B cell (primary cell): ENCODE measurements around the gene VASN. TPM values are rescaled to one million over a fixed set of nuclear protein-coding genes. Genes with fewer than 3 reads are reported as not detected.

Experiments used
- ATAC-seq: fragments of 200-7000 bp; cut with Tn5 transposase; one replicate; pipeline ENCODE4 v1.10.0; 2021; ENCODE audit warnings: low read depth, mild to moderate bottlenecking, moderate number of reproducible peaks, moderate library complexity
- CTCF ChIA-PET: fragments of 350-600 bp; sonication (Branson Sonifier 250); formaldehyde crosslinking; loops from one replicate; lab custom pipeline; 2021; ENCODE audit warnings: antibody characterized with exemption, inconsistent platforms; lab: Charles Lee
- POLR2A ChIA-PET: fragments of 350-600 bp; sonication (Branson Sonifier 250); formaldehyde crosslinking; loops from one replicate; lab custom pipeline; 2021; ENCODE audit warnings: antibody characterized with exemption; lab: Charles Lee
- DNase-seq: peaks from one replicate; pipeline ENCODE4 v3.0.0; 2013
- H2AFZ ChIP-seq: 2 replicates; pipeline ENCODE4 v1.6.1; 2012; ENCODE audit warnings: mild to moderate bottlenecking, low read depth, low read length; ENCODE audit not compliant: insufficient read depth, poor library complexity, severe bottlenecking
- H3K27ac ChIP-seq, 2 donors: 1 replicate in 1 of 2; 2 replicates in 1 of 2; pipeline ENCODE4 v1.5.1; 2012 to 2013; ENCODE audit warnings: low read length in 2 of 2, mild to moderate bottlenecking in 2 of 2, moderate library complexity in 1 of 2
- H3K27me3 ChIP-seq, 4 experiments: fragments of 200-600 bp in 1 of 4; sonication (generic) in 1 of 4; replicated peaks in 1 of 4; 1 replicate in 2 of 4; 2 replicates in 2 of 4; pipeline versions ENCODE4 v1.6.1 to v1.7.0; 2013 to 2016; ENCODE audit warnings: low read length in 3 of 4, mild to moderate bottlenecking in 2 of 4, mixed read lengths in 1 of 4, moderate library complexity in 1 of 4; ENCODE audit not compliant: insufficient read depth in 4 of 4, control insufficient read depth in 3 of 4; ENCODE audit errors: control extremely low read depth in 1 of 4
- H3K36me3 ChIP-seq, 2 experiments: replicated peaks in 1 of 2; 1 replicate in 1 of 2; 2 replicates in 1 of 2; pipeline versions ENCODE4 v1.6.1 to v1.7.1; 2013; ENCODE audit warnings: low read length in 1 of 2; ENCODE audit not compliant: insufficient read depth in 2 of 2, control insufficient read depth in 1 of 2; ENCODE audit errors: control extremely low read depth in 1 of 2, extremely low read depth in 1 of 2
- H3K4me1 ChIP-seq, 2 donors: fragments of 200-600 bp in 1 of 2; sonication (generic) in 1 of 2; 1 replicate in 1 of 2; 2 replicates in 1 of 2; pipeline versions ENCODE4 v1.5.1 to v1.6.1; 2013 to 2017; ENCODE audit warnings: low read length in 2 of 2; ENCODE audit not compliant: control insufficient read depth in 2 of 2, insufficient read depth in 2 of 2
- H3K4me2 ChIP-seq: replicated peaks from 2 replicates; pipeline ENCODE3; 2012; ENCODE audit warnings: mild to moderate bottlenecking, low read depth, low read length; ENCODE audit not compliant: poor library complexity, severe bottlenecking
- H3K4me3 ChIP-seq, 5 experiments: fragments of 200-600 bp in 1 of 5; sonication (generic) in 1 of 5; 1 replicate in 3 of 5; 2 replicates in 2 of 5; pipeline versions ENCODE4 v1.5.1 to v1.7.0; 2011 to 2016; ENCODE audit warnings: low read length in 4 of 5, mild to moderate bottlenecking in 4 of 5, low read depth in 2 of 5, control low read depth in 1 of 5, moderate library complexity in 1 of 5; ENCODE audit not compliant: insufficient read depth in 1 of 5; ENCODE audit errors: control extremely low read depth in 1 of 5, extremely low read depth in 1 of 5
- H3K79me2 ChIP-seq: fragments of 200-600 bp; sonication (generic); one replicate; pipeline ENCODE4 v1.6.0; 2016; ENCODE audit warnings: low read length; ENCODE audit not compliant: control insufficient read depth, insufficient read depth
- H3K9ac ChIP-seq: fragments of 200-600 bp; sonication (generic); 2 replicates; pipeline ENCODE4 v1.6.1; 2017; ENCODE audit warnings: mild to moderate bottlenecking, low read length, moderate library complexity
- H3K9me3 ChIP-seq, 3 donors: one replicate each; pipeline versions ENCODE4 v1.6.1 to v1.7.1; 2013; ENCODE audit warnings: low read length in 2 of 3; ENCODE audit not compliant: control insufficient read depth in 2 of 3, insufficient read depth in 1 of 3; ENCODE audit errors: control extremely low read depth in 1 of 3
- H4K20me1 ChIP-seq: 2 replicates; pipeline ENCODE4 v1.6.0; 2012; ENCODE audit warnings: mild to moderate bottlenecking, low read length; ENCODE audit not compliant: insufficient read depth, control insufficient read depth, poor library complexity, severe bottlenecking
- H3K27ac Mint-ChIP-seq: one replicate; pipeline ENCODE4 v1.8.0; 2021; ENCODE audit warnings: mixed read lengths
- H3K27me3 Mint-ChIP-seq: one replicate; pipeline ENCODE4 v1.8.0; 2021; ENCODE audit warnings: mixed read lengths
- H3K4me1 Mint-ChIP-seq: one replicate; pipeline ENCODE4 v1.8.0; 2021; ENCODE audit warnings: mixed read lengths
- H3K4me3 Mint-ChIP-seq: one replicate; pipeline ENCODE4 v1.8.0; 2021; ENCODE audit warnings: mixed read lengths
- H3K9me3 Mint-ChIP-seq: one replicate; pipeline ENCODE4 v1.8.0; 2022; ENCODE audit warnings: mixed read lengths; ENCODE audit not compliant: insufficient read depth
- CTCF ChIP-seq: fragments of 200-600 bp; IDR thresholded peaks from one replicate; pipeline ENCODE4 v1.8.0; 2022; ENCODE audit warnings: antibody characterized with exemption, mild to moderate bottlenecking
- EZH2 ChIP-seq: IDR thresholded peaks from 2 replicates; pipeline ENCODE4 v1.6.1; 2012; ENCODE audit warnings: borderline replicate concordance, low read depth, mild to moderate bottlenecking, moderate library complexity, low read length; ENCODE audit not compliant: insufficient read depth, poor library complexity, severe bottlenecking
- WGBS: methylation state at CpG from one replicate; pipeline ENCODE4 v1.1.5; 2013; ENCODE audit warnings: missing lambda C conversion rate; ENCODE audit not compliant: insufficient coverage; 5-methylcytosine and 5-hydroxymethylcytosine counted together
- intact Hi-C: fragments of 100-400 bp; cut with micrococcal nuclease; formaldehyde crosslinking; loops from one replicate; pipeline ENCODE4 v1.10.0; 2022
- polyA plus RNA-seq: library from polyadenylated mRNA; depleted of rRNA; stranded (reverse); fragments of >200 nt; gene quantifications from 2 replicates; pipeline ENCODE4 v1.2.3, GENCODE V29; 2012
- total RNA-seq, 2 donors: library from RNA; stranded (reverse); fragments of 120-200 nt in 1 of 2; gene quantifications; 1 replicate in 1 of 2; 2 replicates in 1 of 2; pipeline versions ENCODE4 v1.2.3 to v1.2.4, GENCODE V29; 2013 to 2022

Gene VASN
- total and polyA plus RNA-seq, 2 donors (not counting 1 experiment from before 2014, with no cell fraction given): 0.57 to 0.76 TPM

GRCh38 chr16:4365615-4366014, 6.0 kb upstream of the VASN start:
- DNase-seq (no peak), ATAC-seq (no peak)
- TF ChIP-seq CTCF: no peak
- TF ChIP-seq EZH2: no peak
- intact Hi-C loops: loop anchor here (1.0 to 2.0 kb wide), 2 partner anchors 15 to 140 kb away; partner anchors contain the start of gene PAM16
- Histone ChIP-seq H3K27ac (no peak overlapping the region), H3K9me3 (no peaks in the 10 kb centered on the region), H3K4me2 (peak overlapping the region; percentile 55), H3K4me3 (no peak overlapping the region), H3K27me3 (no peaks in the 10 kb centered on the region), H2AFZ (no peak overlapping the region), H3K79me2 (peaks cover 4% of the 10 kb centered on the region), H3K4me1 (peaks cover 6 to 42% of the 10 kb centered on the region in 2 donors), H3K36me3 (peaks cover 4 to 58% of the 10 kb centered on the region in 2 experiments), H3K9ac (no peak overlapping the region), H4K20me1 (peaks cover 71% of the 10 kb centered on the region)
- WGBS: 96% methylated on average over 11 of the region's 12 CpGs
- ChIA-PET POLR2A (interaction anchor here (1.1 to 2.5 kb wide), 2 partner anchors 37 to 140 kb away, joined by 3 to 11 read pairs; no protein-coding TSS in a partner anchor), CTCF (interaction anchor here (0.6 to 3.9 kb wide), 6 partner anchors 8 to 71 kb away, joined by 3 to 38 read pairs (median 6); no protein-coding TSS in a partner anchor)
- no peaks in the 10 kb centered on the region for H3K9me3 Mint-ChIP-seq
- H3K4me1 Mint-ChIP-seq: peaks cover 26% of the 10 kb centered on the region
- no peak overlapping the region for H3K4me3 Mint-ChIP-seq
- H3K27me3 Mint-ChIP-seq: no peaks in the 10 kb centered on the region
- H3K27ac Mint-ChIP-seq: no peak overlapping the region

GRCh38 chr16:4366016-4366415, 5.6 kb upstream of the VASN start:
- Histone ChIP-seq H3K4me2 (peak overlapping the region; percentile 55), H3K79me2 (peaks cover 5% of the 10 kb centered on the region), H2AFZ (no peak overlapping the region), H3K9ac (no peak overlapping the region), H3K36me3 (peaks cover 4 to 55% of the 10 kb centered on the region in 2 experiments), H3K27me3 (no peaks in the 10 kb centered on the region), H4K20me1 (peaks cover 71% of the 10 kb centered on the region), H3K27ac (no peak overlapping the region), H3K4me3 (no peak overlapping the region), H3K4me1 (peaks cover 6 to 42% of the 10 kb centered on the region in 2 donors), H3K9me3 (no peaks in the 10 kb centered on the region)
- CTCF ChIA-PET: interaction anchor here (3.9 kb wide), 1 partner anchor 37 kb away, joined by 38 read pairs; no protein-coding TSS in a partner anchor
- Mint-ChIP-seq H3K27ac (no peak overlapping the region), H3K4me1 (peaks cover 26% of the 10 kb centered on the region), H3K27me3 (no peaks in the 10 kb centered on the region), H3K9me3 (no peaks in the 10 kb centered on the region), H3K4me3 (no peak overlapping the region)
- POLR2A ChIA-PET: interaction anchor here (2.5 kb wide), 1 partner anchor 36 kb away, joined by 11 read pairs; no protein-coding TSS in a partner anchor
- WGBS: 100% methylated on average over 11 of the region's 13 CpGs
- no peak for TF ChIP-seq CTCF
- TF ChIP-seq EZH2: no peak
- intact Hi-C loops: no loop called here
- DNase-seq (no peak), ATAC-seq (no peak)
